ENCODE results near the gene VPS39. TPM values are rescaled to one million over a fixed set of nuclear protein-coding genes. Genes with fewer than 3 reads are reported as not detected.

The VPS39 gene
- polyA plus RNA-seq, 2 of the 4 experiments (the other 2 are of a cell fraction) = 18.3 to 33.3 TPM

DNA sequence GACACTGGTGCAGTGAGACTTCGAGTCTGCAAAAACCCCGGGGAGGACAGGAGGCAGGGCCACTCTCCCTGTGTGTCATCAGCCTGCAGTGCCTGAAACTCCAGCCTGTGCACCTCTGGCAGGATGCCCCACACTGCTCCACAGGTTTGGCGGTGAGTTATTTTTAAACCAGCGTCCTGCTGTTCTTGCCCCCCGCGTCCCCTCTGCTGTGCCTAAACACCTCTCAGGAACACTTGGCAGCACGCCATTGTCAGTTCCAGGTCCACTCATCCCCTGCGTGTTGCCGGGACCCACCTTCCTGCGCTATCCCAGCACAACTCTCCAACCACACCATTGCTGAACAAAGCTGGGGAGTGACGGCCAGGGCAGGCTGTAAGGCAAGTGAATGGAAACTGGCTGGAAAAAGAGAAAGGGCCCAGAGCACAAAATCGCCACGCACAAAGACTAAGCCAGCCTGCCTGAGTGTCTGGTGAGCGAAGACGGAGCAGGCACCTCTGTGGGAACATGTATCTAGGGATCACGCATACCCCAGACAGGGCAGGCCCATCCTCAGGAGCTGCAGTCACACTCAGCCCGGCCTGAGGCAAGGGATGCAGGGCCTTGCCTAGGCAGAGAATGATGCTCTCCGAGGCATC, 48.6 kb downstream of the VPS39 start:
- Histone ChIP-seq H3K4me1 (no peaks in the 10 kb centered on the region), H3K27ac (no peak overlapping the region), H3K4me3 (no peak overlapping the region), H3K4me2 (no peak overlapping the region), H3K9me3 (no peaks in the 10 kb centered on the region)
- FAIRE-seq (no peak), DNase-seq (ENCODE audit: low read depth in 1 of 2, low spot score in 1 of 2) (no peak), ATAC-seq (no peak)
- TF ChIP-seq HOXB5 (CRISPR knock-in tag; IDR thresholded peaks at IDR 0.05) (no peak), HDAC2 (IDR thresholded peaks at IDR 0.05) (no peak), RFX5 (IDR thresholded peaks at IDR 0.05) (no peak), EHF (CRISPR knock-in tag; IDR thresholded peaks at IDR 0.05) (no peak), FOSL2 (IDR thresholded peaks at IDR 0.05) (no peak), FOSL2 (CRISPR knock-in tag; IDR thresholded peaks at IDR 0.05) (no peak), TP53 (CRISPR knock-in tag; IDR thresholded peaks at IDR 0.05) (no peak), ZC3H11A (IDR thresholded peaks at IDR 0.05) (no peak), EHMT2 (IDR thresholded peaks at IDR 0.05; ENCODE audit: low read depth) (no peak), NR3C1 (IDR thresholded peaks at IDR 0.05) (no peak), TFCP2L1 (CRISPR knock-in tag; IDR thresholded peaks at IDR 0.05) (no peak), HOXB13 (CRISPR knock-in tag; IDR thresholded peaks at IDR 0.05; ENCODE audit: low read depth) (no peak), JUNB (IDR thresholded peaks at IDR 0.05) (no peak), RARB (CRISPR knock-in tag; IDR thresholded peaks at IDR 0.05) (no peak), CBX2 (IDR thresholded peaks at IDR 0.05; ENCODE audit: borderline replicate concordance, low read depth) (no peak), RNF2 (IDR thresholded peaks at IDR 0.05; ENCODE audit: borderline replicate concordance, low read depth) (no peak), FOSB (CRISPR knock-in tag; IDR thresholded peaks at IDR 0.05) (no peak), SMC3 (IDR thresholded peaks at IDR 0.05) (no peak)
- TF ChIP-seq, protein P1, sequence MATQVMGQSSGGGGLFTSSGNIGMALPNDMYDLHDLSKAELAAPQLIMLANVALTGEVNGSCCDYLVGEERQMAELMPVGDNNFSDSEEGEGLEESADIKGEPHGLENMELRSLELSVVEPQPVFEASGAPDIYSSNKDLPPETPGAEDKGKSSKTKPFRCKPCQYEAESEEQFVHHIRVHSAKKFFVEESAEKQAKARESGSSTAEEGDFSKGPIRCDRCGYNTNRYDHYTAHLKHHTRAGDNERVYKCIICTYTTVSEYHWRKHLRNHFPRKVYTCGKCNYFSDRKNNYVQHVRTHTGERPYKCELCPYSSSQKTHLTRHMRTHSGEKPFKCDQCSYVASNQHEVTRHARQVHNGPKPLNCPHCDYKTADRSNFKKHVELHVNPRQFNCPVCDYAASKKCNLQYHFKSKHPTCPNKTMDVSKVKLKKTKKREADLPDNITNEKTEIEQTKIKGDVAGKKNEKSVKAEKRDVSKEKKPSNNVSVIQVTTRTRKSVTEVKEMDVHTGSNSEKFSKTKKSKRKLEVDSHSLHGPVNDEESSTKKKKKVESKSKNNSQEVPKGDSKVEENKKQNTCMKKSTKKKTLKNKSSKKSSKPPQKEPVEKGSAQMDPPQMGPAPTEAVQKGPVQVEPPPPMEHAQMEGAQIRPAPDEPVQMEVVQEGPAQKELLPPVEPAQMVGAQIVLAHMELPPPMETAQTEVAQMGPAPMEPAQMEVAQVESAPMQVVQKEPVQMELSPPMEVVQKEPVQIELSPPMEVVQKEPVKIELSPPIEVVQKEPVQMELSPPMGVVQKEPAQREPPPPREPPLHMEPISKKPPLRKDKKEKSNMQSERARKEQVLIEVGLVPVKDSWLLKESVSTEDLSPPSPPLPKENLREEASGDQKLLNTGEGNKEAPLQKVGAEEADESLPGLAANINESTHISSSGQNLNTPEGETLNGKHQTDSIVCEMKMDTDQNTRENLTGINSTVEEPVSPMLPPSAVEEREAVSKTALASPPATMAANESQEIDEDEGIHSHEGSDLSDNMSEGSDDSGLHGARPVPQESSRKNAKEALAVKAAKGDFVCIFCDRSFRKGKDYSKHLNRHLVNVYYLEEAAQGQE (IDR thresholded peaks at IDR 0.05) = no peak
- TF ChIP-seq, protein P2, sequence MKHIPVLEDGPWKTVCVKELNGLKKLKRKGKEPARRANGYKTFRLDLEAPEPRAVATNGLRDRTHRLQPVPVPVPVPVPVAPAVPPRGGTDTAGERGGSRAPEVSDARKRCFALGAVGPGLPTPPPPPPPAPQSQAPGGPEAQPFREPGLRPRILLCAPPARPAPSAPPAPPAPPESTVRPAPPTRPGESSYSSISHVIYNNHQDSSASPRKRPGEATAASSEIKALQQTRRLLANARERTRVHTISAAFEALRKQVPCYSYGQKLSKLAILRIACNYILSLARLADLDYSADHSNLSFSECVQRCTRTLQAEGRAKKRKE (CRISPR knock-in tag; IDR thresholded peaks at IDR 0.05; ENCODE audit: low read depth) = no peak
- 89% methylated on average over 15 of the region's 18 CpGs for WGBS (ENCODE audit: missing lambda C conversion rate)
- ChIA-PET CTCF (no interaction called here), POLR2A (no interaction called here)

DNA sequence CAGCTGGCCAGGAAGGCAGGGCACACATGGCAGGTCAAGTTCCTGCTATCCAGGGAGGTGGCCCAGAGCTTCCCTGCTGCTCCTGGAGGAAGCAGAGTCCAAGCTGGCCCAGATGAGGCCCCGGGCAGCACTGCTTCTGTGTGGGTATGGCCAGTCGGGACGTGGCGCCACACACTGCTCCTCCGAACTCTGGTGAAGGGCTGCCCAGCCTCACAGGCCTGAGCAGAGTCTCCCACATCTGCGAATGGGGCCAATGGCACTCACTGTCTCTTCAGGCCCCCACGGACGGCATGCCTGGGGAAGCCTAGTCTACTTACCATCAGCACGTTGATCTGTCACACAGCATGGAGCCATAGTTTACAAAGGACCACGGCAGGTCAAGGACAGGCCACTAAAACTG, 49.2 kb downstream of the VPS39 start:
- no peak for TF ChIP-seq RNF2 (IDR thresholded peaks at IDR 0.05; ENCODE audit: borderline replicate concordance, low read depth)
- no peak for TF ChIP-seq RARB (CRISPR knock-in tag; IDR thresholded peaks at IDR 0.05)
- TF ChIP-seq BHLHE40 (IDR thresholded peaks at IDR 0.05; ENCODE audit: low read depth, low read length) = no peak
- no peak for TF ChIP-seq CHD2 (IDR thresholded peaks at IDR 0.05; ENCODE audit: low read length, partially characterized antibody)
- TF ChIP-seq NPAS2 (CRISPR knock-in tag; IDR thresholded peaks at IDR 0.05; ENCODE audit: borderline replicate concordance) = no peak
- TF ChIP-seq, protein P3, sequence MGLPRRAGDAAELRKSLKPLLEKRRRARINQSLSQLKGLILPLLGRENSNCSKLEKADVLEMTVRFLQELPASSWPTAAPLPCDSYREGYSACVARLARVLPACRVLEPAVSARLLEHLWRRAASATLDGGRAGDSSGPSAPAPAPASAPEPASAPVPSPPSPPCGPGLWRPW (IDR thresholded peaks at IDR 0.05) = no peak
- no peak for TF ChIP-seq JUNB (IDR thresholded peaks at IDR 0.05)
- TF ChIP-seq ZNF302 (CRISPR knock-in tag; IDR thresholded peaks at IDR 0.05) = no peak
- TF ChIP-seq, protein P4, sequence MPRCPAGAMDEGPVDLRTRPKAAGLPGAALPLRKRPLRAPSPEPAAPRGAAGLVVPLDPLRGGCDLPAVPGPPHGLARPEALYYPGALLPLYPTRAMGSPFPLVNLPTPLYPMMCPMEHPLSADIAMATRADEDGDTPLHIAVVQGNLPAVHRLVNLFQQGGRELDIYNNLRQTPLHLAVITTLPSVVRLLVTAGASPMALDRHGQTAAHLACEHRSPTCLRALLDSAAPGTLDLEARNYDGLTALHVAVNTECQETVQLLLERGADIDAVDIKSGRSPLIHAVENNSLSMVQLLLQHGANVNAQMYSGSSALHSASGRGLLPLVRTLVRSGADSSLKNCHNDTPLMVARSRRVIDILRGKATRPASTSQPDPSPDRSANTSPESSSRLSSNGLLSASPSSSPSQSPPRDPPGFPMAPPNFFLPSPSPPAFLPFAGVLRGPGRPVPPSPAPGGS (IDR thresholded peaks at IDR 0.05) = no peak
- no peak for TF ChIP-seq ZFP36 (IDR thresholded peaks at IDR 0.05; ENCODE audit: borderline replicate concordance, partially characterized antibody)
- TF ChIP-seq CEBPB (IDR thresholded peaks at IDR 0.05) = no peak
- TF ChIP-seq HEYL (CRISPR knock-in tag; IDR thresholded peaks at IDR 0.05) = no peak
- TF ChIP-seq, protein P5, sequence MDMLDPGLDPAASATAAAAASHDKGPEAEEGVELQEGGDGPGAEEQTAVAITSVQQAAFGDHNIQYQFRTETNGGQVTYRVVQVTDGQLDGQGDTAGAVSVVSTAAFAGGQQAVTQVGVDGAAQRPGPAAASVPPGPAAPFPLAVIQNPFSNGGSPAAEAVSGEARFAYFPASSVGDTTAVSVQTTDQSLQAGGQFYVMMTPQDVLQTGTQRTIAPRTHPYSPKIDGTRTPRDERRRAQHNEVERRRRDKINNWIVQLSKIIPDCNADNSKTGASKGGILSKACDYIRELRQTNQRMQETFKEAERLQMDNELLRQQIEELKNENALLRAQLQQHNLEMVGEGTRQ (IDR thresholded peaks at IDR 0.05) = no peak
- TF ChIP-seq, protein P6, sequence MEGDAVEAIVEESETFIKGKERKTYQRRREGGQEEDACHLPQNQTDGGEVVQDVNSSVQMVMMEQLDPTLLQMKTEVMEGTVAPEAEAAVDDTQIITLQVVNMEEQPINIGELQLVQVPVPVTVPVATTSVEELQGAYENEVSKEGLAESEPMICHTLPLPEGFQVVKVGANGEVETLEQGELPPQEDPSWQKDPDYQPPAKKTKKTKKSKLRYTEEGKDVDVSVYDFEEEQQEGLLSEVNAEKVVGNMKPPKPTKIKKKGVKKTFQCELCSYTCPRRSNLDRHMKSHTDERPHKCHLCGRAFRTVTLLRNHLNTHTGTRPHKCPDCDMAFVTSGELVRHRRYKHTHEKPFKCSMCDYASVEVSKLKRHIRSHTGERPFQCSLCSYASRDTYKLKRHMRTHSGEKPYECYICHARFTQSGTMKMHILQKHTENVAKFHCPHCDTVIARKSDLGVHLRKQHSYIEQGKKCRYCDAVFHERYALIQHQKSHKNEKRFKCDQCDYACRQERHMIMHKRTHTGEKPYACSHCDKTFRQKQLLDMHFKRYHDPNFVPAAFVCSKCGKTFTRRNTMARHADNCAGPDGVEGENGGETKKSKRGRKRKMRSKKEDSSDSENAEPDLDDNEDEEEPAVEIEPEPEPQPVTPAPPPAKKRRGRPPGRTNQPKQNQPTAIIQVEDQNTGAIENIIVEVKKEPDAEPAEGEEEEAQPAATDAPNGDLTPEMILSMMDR (IDR thresholded peaks at IDR 0.05) = no peak
- DNase-seq (ENCODE audit: low read depth in 1 of 2, low spot score in 1 of 2) (no peak), FAIRE-seq (no peak), ATAC-seq (no peak)
- 92% methylated on average over 6 of the region's 10 CpGs for WGBS (ENCODE audit: missing lambda C conversion rate)
- ChIA-PET POLR2A (no interaction called here), CTCF (no interaction called here)
- Histone ChIP-seq H3K4me3 (no peak overlapping the region), H3K4me2 (no peak overlapping the region), H3K27ac (no peak overlapping the region), H3K9me3 (no peaks in the 10 kb centered on the region), H3K4me1 (no peaks in the 10 kb centered on the region)
